ENCODE measurements around the gene WAPL.
A peak's percentile ranks its signal among the peaks of the same experiment; 100 is the strongest.
"Not testable (repeated sequence)": the region's sequence is repeated elsewhere in the genome, so short reads cannot be mapped to it uniquely, and the experiment has no call there.

WAPL gene

GRCh38 chr10:86411281-86411841 is 110.2 kb downstream of the WAPL start:
- no peak for DNase-seq

- no peak for DNase-seq
These were observed 111.0 kb downstream of the WAPL start for GRCh38 chr10:86410542-86411124.

- no peak for DNase-seq
These were observed 112.4 kb downstream of the WAPL start for GRCh38 chr10:86409183-86409582.

- no peak for DNase-seq
These were observed 118.3 kb downstream of the WAPL start for GRCh38 chr10:86403183-86403797.

GRCh38 chr10:86402283-86402941 is 119.2 kb downstream of the WAPL start:
- DNase-seq: no peak

- no peak for DNase-seq
These were observed 119.9 kb downstream of the WAPL start for GRCh38 chr10:86401588-86402282.

GRCh38 chr10:86400705-86401587 is 120.6 kb downstream of the WAPL start:
- no peak for DNase-seq

GRCh38 chr10:86399879-86400704 is 121.5 kb downstream of the WAPL start:
- peak; percentile 86 for DNase-seq

DNA sequence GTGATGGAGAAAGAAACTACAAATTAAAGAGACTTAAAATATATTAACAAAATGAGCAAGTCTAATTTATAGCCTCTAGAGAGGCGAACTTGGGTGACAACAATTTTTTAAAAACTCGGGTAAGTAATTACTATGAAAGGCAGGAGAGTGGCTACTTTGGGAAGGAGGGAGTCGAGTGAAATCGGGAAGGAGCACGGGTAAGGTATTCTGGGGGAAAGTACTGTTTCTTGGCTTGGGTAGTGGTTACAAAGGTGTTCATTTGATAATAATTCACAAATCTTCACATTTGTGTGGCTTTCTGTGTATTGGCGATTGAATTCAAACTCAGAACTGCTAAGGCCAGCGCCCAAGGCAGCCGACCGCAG is 122.1 kb downstream of the WAPL start:
- no peak for DNase-seq

- no peak for DNase-seq
These were observed 124.5 kb downstream of the WAPL start for GRCh38 chr10:86397120-86397519.

- peak; percentile 49 for DNase-seq
These were observed 127.6 kb downstream of the WAPL start for GRCh38 chr10:86393862-86394455.

DNA sequence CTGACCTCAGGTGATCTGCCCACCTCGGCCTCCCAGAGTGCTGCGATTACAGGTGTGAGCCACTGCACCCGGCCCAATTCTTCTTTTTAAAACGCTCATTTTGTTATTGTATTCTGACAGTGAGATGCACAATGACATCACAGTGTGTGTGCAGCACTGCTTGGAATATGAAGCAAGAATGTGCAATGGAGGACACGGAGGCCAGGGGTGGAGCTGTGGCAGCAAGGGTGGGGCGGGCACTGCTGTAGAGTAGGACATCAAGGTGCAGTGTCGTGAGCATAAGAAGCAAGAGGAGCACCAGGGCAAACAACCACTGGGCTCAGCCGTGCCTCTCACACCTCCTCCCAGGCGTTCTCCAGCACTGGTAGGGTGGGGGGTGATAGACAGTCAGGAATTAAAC is 128.2 kb downstream of the WAPL start:
- DNase-seq: no peak

- DNase-seq: no peak
These were observed 128.9 kb downstream of the WAPL start for GRCh38 chr10:86392723-86393094.

GRCh38 chr10:86391986-86392722 is 129.4 kb downstream of the WAPL start:
- DNase-seq: no peak

DNA sequence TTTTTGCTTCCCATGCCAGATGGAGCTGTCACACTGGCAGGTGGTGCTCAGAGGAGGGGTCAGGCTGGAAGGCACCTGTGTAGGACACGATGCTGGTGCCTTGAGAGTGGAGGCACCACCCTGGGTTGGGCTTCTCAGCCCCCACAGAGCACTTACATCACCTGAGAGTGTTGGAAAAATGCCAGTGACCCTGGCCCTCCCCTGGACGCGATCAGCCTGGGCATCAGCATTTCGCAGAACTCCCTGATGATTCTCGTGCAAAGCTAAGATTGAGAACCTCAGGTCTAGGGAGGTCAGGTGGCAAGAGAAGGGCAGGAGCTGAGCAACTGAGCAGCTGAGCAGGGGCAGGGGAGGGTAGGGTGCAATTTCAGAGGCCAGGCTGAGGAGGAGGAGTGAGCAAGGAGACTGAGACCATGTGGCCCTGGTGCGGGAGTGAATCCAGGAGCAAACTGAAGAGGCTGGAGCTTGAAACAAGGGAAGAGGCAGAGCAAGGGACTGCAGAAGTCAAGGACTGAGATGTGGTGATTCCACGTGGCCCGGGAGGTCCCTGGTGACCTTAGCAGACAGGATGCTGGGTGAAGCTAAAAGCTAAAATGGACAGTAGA is 130.3 kb downstream of the WAPL start:
- no peak for DNase-seq

GRCh38 chr10:86390337-86391120 is 131.1 kb downstream of the WAPL start:
- no peak for DNase-seq

- DNase-seq: no peak
These were observed 132.0 kb downstream of the WAPL start for GRCh38 chr10:86389441-86390193.

DNA sequence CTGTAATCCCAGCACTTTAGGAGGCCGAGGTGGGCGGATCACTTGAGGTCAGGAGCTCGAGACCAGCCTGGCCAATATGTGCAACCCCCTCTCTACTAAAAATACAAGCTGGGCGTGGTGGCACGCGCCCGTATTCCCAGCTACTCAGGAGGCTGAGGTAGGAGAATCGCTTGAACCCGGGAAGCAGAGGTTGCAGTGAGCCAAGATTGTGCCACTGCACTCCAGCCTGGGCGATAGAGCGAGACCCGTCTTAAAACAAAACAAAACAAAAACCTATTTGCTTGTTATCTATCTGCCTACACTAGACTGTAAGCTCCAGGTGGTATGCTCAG is 132.5 kb downstream of the WAPL start:
- not testable (repeated sequence) for DNase-seq
